ENCODE measurements around the gene UQCC3.

DNA sequence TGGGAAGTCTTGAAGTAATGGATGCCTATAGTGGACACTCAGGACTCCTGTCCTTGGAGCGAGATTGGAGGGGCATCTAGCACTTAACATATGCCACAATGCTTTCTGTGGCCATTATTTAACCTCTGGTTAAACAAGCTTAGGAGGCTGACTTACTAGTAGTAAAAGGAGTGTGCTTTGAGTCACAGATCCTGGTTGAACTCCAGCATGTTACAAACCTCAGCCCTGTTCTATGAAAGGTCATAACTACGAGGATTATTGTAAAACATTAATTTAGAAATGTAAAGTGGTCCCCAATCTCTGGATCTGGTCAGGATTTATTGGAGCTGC is 1.7 kb downstream of the UQCC3 start:
- TF ChIP-seq POLR2A (IDR thresholded peaks at IDR 0.05; ENCODE audit: low read depth, low read length), result no peak
- TF ChIP-seq, protein P1, sequence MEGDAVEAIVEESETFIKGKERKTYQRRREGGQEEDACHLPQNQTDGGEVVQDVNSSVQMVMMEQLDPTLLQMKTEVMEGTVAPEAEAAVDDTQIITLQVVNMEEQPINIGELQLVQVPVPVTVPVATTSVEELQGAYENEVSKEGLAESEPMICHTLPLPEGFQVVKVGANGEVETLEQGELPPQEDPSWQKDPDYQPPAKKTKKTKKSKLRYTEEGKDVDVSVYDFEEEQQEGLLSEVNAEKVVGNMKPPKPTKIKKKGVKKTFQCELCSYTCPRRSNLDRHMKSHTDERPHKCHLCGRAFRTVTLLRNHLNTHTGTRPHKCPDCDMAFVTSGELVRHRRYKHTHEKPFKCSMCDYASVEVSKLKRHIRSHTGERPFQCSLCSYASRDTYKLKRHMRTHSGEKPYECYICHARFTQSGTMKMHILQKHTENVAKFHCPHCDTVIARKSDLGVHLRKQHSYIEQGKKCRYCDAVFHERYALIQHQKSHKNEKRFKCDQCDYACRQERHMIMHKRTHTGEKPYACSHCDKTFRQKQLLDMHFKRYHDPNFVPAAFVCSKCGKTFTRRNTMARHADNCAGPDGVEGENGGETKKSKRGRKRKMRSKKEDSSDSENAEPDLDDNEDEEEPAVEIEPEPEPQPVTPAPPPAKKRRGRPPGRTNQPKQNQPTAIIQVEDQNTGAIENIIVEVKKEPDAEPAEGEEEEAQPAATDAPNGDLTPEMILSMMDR (IDR thresholded peaks at IDR 0.05; ENCODE audit: extremely low read depth in 1 of 2, insufficient read depth in 1 of 2, low read depth in 1 of 2, low read length in 2 of 2), result no peak
- no peak for TF ChIP-seq EZH2 (IDR thresholded peaks at IDR 0.05; ENCODE audit: borderline replicate concordance, low read depth, low read length, severe bottlenecking)
- TF ChIP-seq FOS (IDR thresholded peaks at IDR 0.05; ENCODE audit: borderline replicate concordance, insufficient read depth, low read length), result no peak
- no peak for TF ChIP-seq POLR2AphosphoS5 (IDR thresholded peaks at IDR 0.05; ENCODE audit: insufficient read depth, low read depth, low read length)
- TF ChIP-seq, protein P2, sequence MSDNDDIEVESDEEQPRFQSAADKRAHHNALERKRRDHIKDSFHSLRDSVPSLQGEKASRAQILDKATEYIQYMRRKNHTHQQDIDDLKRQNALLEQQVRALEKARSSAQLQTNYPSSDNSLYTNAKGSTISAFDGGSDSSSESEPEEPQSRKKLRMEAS (IDR thresholded peaks at IDR 0.05; ENCODE audit: insufficient read depth, insufficient read length), result no peak
- TF ChIP-seq JUN (IDR thresholded peaks at IDR 0.05; ENCODE audit: borderline replicate concordance, insufficient read depth, insufficient read length, low read depth), result no peak
- TF ChIP-seq MYC (IDR thresholded peaks at IDR 0.05; ENCODE audit: low read depth, low read length), result no peak

All from endothelial cell of umbilical vein (primary cell).